ENCODE measurements around the gene CASP5. TPM values are rescaled to one million over a fixed set of nuclear protein-coding genes. Genes with fewer than 3 reads are reported as not detected.
A peak's percentile ranks its signal among the peaks of the same experiment; 100 is the strongest.
"Not testable (repeated sequence)": the region's sequence is repeated elsewhere in the genome, so short reads cannot be mapped to it uniquely, and the experiment has no call there.

CASP5 gene
- total RNA-seq (not detected), polyA plus RNA-seq (not detected), total RNA-seq (0 to 0.13 (median 0) reads per million in 6 experiments)

GRCh38 chr11:105023003-105023402 lies at the start of gene CASP5:
Gene CASP5, minus strand, starts transcription at chr11:105023168. Its CDS starts 32 bp downstream, at chr11:105023136.
- peaks cover 0 to 2% (median 0%) of the 10 kb centered on the region in 9 donors for H3K9me3 Mint-ChIP-seq
- peak within 1 kb of the TSS in 1 of 10 donors; percentile 16 for H3K4me3 Mint-ChIP-seq
- ATAC-seq (no peak), DNase-seq (no peak)
- peak within 1 kb of the TSS in 8 of 10 donors; percentile 8 to 66 (median 36) for H3K27ac Mint-ChIP-seq
- no peaks in the 10 kb centered on the region for H3K27me3 Mint-ChIP-seq
- POLR2A ChIA-PET, result no interaction called here
- H3K4me1 Mint-ChIP-seq, result peaks cover 3 to 33% (median 8%) of the 10 kb centered on the region in 4 donors
- peaks cover 5 to 32% (median 25%) of the 10 kb centered on the region in 3 donors for H3K36me3 Mint-ChIP-seq

DNA sequence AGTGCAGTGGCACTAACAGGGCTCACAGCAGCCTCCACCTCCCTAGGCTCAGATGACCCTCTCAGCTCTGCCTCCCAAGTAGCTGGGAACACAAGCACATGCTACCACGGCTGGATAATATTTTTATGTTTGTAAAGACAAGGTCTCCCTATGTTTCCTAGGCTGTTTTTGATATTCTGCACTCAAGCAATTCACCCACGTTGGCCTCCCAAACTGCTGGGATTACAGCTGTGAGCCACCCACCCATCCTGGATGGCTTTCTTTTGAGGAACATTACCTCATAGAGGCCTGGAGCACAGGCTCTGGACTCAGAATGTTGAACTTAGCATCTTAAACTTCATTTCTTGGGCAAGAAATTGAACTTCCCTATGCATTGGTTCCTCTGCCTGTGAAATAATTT lies 49.1 kb upstream of the CASP5 start:
- POLR2A ChIA-PET, H3K4me3 Mint-ChIP-seq, H3K36me3 Mint-ChIP-seq, DNase-seq, H3K27ac Mint-ChIP-seq, ATAC-seq, H3K9me3 Mint-ChIP-seq, H3K27me3 Mint-ChIP-seq: not testable (repeated sequence)
- H3K4me1 Mint-ChIP-seq, result peaks cover 5 to 17% (median 14%) of the 10 kb centered on the region in 4 donors

DNA sequence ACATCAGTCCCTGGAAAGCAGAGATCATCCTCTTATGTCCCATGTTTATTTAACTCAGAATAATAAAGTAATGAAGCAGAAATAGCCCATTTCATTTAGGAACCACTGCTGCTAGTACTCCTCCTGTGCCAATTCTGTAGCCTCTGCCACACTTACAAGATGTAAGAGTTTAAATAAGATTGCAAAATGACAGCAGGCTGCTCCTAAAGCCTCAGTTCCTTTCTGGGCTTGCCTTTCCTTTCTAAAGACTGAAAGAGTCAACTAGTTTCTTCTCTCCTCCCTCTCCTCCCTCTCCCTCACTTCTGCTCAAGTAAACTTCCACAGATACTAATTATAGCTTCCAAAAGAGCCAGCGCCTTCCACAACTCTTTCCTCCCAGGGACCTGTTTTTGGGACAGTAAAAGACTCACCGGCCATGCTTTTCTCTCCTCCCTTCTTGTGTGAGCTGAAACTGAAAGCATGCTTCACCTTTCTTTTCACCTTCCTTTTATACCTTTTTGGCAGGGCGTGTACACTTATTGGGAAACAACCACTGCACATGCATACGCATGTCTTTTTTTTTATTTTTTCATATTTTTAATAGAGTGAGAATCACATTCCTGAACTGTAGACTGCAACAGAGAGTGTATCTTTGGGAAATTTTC lies 48.2 kb upstream of the CASP5 start:
- no peaks in the 10 kb centered on the region for H3K36me3 Mint-ChIP-seq
- H3K4me1 Mint-ChIP-seq, result peaks cover 3 to 17% (median 14%) of the 10 kb centered on the region in 4 donors
- peak overlapping the region in 6 of 10 donors; percentile 2 to 61 (median 54) for H3K4me3 Mint-ChIP-seq
- no peaks in the 10 kb centered on the region for H3K9me3 Mint-ChIP-seq
- POLR2A ChIA-PET, result no interaction called here
- no peak for ATAC-seq
- H3K27me3 Mint-ChIP-seq, result no peaks in the 10 kb centered on the region
- H3K27ac Mint-ChIP-seq, result peak overlapping the region in 2 of 10 donors; percentile 53 to 57
- DNase-seq, result no peak

- ATAC-seq (no peak), DNase-seq (peak in 1 of 10 donors; percentile 4)
- Mint-ChIP-seq H3K27ac (peak overlapping the region in 2 of 10 donors; percentile 2 to 57), H3K27me3 (no peaks in the 10 kb centered on the region), H3K36me3 (no peaks in the 10 kb centered on the region), H3K4me3 (peak overlapping the region in 3 of 10 donors; percentile 4 to 58 (median 15)), H3K4me1 (peaks cover 3 to 17% (median 14%) of the 10 kb centered on the region in 4 donors), H3K9me3 (no peaks in the 10 kb centered on the region)
- POLR2A ChIA-PET, result no interaction called here
Observed at GRCh38 chr11:105070306-105070705, 47.3 kb upstream of the CASP5 start.

DNA sequence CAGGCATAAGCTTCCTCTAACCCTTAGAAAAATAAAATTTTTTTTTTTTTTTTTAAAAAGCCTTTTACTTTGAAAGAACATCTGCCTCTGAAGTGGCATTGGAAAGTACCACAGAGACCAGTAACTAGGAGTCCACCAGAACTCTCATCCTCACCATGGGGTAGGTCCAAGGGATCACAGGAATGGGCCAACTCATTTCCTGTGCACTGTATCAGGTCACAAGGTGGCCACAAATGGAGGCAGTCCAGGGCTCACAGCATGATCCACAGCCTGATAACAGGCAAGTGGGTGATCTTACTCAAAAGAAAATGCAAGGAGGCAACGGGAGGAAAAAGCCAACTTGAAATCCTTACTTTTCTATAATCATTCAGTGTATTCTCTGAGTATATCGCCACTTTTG lies 46.8 kb upstream of the CASP5 start:
- H3K36me3 Mint-ChIP-seq, ATAC-seq, H3K4me3 Mint-ChIP-seq, H3K27me3 Mint-ChIP-seq, H3K9me3 Mint-ChIP-seq, DNase-seq: not testable (repeated sequence)
- Mint-ChIP-seq H3K27ac (peak overlapping the region in 1 of 10 donors; percentile 57), H3K4me1 (peaks cover 3 to 17% (median 14%) of the 10 kb centered on the region in 4 donors)
- POLR2A ChIA-PET, result interaction anchor here (0.7 kb wide), 1 partner anchor 38 kb away, joined by 3 read pairs; no protein-coding TSS in a partner anchor

DNA sequence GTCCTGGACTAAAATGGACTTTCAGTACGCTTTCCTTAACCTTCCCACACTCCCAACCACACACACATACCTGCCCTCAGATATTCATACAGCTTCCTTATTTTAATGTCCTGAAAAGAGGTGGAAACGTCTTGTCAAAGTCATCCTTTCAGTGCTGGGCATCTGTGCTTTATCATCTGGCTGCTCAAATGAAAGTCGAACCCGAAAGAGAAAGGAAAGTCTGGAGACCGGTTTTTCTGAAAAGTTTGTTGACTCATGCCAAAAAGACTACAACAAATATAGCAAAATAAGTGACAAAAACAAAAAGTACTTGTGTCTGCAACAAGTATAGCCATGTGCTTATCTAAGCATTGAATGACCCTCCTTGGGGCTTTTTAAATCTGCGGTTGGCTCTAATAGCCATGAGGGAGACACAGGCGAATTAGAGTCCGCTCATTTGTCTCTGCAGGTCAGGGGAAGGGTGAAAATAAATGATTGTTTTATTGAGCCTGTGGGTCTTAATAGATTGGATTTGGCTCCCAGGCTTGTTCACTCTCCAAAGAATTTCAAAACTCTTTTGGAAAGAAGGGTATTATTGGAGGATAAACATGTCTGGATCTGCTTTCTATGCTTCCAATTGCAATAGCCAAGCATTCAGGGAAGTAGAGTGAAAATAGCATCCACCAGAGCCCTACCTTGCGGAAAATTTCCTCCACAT lies 40.4 kb upstream of the CASP5 start:
- H3K4me1 Mint-ChIP-seq, POLR2A ChIA-PET, H3K9me3 Mint-ChIP-seq, DNase-seq, ATAC-seq, H3K27ac Mint-ChIP-seq, H3K4me3 Mint-ChIP-seq, H3K36me3 Mint-ChIP-seq: not testable (repeated sequence)
- H3K27me3 Mint-ChIP-seq, result peaks cover 0 to 15% (median 0%) of the 10 kb centered on the region in 5 donors

DNA sequence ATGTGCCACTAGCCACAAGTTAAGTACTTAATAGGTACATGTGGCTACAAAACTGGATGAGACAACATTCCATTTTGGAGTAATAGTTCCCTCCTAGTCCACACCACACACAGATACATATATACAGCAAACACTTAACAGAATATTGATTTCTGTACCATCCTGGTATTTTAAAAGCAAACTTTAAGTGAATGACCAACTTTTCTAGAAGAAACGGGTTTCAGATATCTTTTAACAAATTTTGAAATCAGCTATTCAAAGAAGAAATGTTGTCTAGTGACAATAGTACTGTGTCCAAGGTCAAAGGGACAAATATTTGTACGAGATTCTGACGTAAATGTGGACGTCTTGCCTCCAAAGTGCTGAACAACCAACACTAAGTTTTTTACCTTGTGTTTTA lies 34.5 kb upstream of the CASP5 start:
- H3K36me3 Mint-ChIP-seq, result no peaks in the 10 kb centered on the region
- no peaks in the 10 kb centered on the region for H3K9me3 Mint-ChIP-seq
- no peak for ATAC-seq
- POLR2A ChIA-PET, result interaction anchor here (0.6 kb wide), 1 partner anchor 44 kb away, joined by 3 read pairs; no protein-coding TSS in a partner anchor
- peaks cover 0 to 2% (median 0%) of the 10 kb centered on the region in 4 donors for H3K4me1 Mint-ChIP-seq
- DNase-seq, result no peak
- H3K4me3 Mint-ChIP-seq, result no peak overlapping the region
- H3K27ac Mint-ChIP-seq, result no peak overlapping the region
- peaks cover 0 to 15% (median 2%) of the 10 kb centered on the region in 5 donors for H3K27me3 Mint-ChIP-seq

DNA sequence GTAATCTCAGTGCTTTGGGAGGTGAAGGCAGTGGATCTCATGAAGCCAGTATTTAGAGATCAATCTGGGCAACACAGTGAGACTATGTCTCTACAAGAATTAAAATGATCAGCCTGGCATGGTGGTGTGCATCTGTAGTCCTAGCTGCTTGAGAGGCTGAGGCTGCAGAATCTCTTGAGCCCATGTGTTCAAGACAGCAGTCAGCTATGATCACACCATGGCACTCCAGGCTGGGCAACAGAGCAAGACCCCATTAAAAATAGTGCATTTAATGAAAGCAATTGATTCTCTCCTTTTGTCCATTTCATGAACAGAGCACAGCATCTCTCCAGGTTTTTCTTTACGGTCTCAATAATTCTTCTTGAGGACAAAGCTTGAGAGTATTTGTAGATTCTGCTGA lies 33.5 kb upstream of the CASP5 start:
- H3K4me1 Mint-ChIP-seq, result peaks cover 0 to 2% (median 0%) of the 10 kb centered on the region in 4 donors
- no peak for ATAC-seq
- H3K9me3 Mint-ChIP-seq, result no peaks in the 10 kb centered on the region
- H3K27ac Mint-ChIP-seq, result no peak overlapping the region
- peaks cover 0 to 15% (median 2%) of the 10 kb centered on the region in 5 donors for H3K27me3 Mint-ChIP-seq
- POLR2A ChIA-PET, result no interaction called here
- no peak for DNase-seq
- H3K36me3 Mint-ChIP-seq, result no peaks in the 10 kb centered on the region
- H3K4me3 Mint-ChIP-seq, result no peak overlapping the region

GRCh38 chr11:105054723-105055493 lies 31.9 kb upstream of the CASP5 start:
- Mint-ChIP-seq H3K4me1 (peaks cover 0 to 2% (median 0%) of the 10 kb centered on the region in 4 donors), H3K36me3 (no peaks in the 10 kb centered on the region), H3K27me3 (peaks cover 0 to 4% (median under 1%) of the 10 kb centered on the region in 5 donors), H3K4me3 (no peak overlapping the region), H3K9me3 (no peaks in the 10 kb centered on the region), H3K27ac (no peak overlapping the region)
- DNase-seq (peak in 1 of 10 donors; percentile 21), ATAC-seq (peak in 1 of 2 donors; percentile 75)
- POLR2A ChIA-PET, result no interaction called here

DNA sequence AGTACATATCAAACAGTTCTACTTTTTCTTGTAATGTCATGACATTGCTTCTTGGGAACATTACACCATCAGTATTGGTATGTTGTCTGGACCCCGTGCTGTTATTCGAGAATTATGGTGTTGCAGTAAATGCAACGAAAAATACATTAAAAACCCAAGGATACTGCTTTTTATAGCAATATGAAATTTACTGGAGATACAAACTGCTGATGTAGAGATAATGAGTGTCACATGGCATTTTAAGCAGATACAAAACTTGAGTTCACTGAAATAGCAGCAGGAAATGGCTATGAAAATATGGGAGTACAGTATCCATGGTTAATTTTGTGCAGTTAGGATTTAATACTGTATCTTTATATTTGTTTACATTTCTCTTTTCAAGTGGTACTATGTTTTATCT lies 29.5 kb upstream of the CASP5 start:
- Mint-ChIP-seq H3K27ac (no peak overlapping the region), H3K4me3 (no peak overlapping the region), H3K36me3 (no peaks in the 10 kb centered on the region), H3K9me3 (no peaks in the 10 kb centered on the region), H3K4me1 (peaks cover 0 to 2% (median 0%) of the 10 kb centered on the region in 4 donors), H3K27me3 (peaks cover 0 to 4% (median 0%) of the 10 kb centered on the region in 5 donors)
- POLR2A ChIA-PET, result no interaction called here
- ATAC-seq (no peak), DNase-seq (no peak)

GRCh38 chr11:105051559-105051958 lies 28.6 kb upstream of the CASP5 start:
- ATAC-seq, result no peak
- POLR2A ChIA-PET, result no interaction called here
- no peaks in the 10 kb centered on the region for H3K9me3 Mint-ChIP-seq
- no peak overlapping the region for H3K4me3 Mint-ChIP-seq
- no peak overlapping the region for H3K27ac Mint-ChIP-seq
- no peaks in the 10 kb centered on the region for H3K36me3 Mint-ChIP-seq
- no peak for DNase-seq
- H3K4me1 Mint-ChIP-seq, result peaks cover 0 to 5% (median under 1%) of the 10 kb centered on the region in 4 donors
- peaks cover 0 to 4% (median 0%) of the 10 kb centered on the region in 5 donors for H3K27me3 Mint-ChIP-seq

DNA sequence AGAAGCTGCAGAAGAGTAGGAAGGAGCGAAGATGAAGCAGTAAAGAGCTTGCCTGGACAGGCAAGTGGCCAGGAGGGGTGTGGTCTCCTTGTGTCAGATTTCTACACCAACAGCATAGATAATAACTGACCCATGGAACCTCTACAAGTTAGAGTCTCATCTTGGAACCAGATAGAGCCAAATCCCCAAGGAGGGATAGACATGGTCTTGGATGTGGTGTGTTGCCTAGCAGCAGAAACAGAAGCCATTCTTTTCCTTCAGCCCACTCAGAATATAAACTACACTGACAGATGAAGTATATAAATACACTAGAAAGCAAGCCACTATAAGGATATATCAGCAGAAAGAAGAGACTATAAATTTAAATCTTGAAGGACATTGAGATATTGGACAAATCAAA lies 26.5 kb upstream of the CASP5 start:
- no peak overlapping the region for H3K27ac Mint-ChIP-seq
- no peaks in the 10 kb centered on the region for H3K9me3 Mint-ChIP-seq
- no peaks in the 10 kb centered on the region for H3K36me3 Mint-ChIP-seq
- peaks cover 0 to 2% (median 0%) of the 10 kb centered on the region in 5 donors for H3K27me3 Mint-ChIP-seq
- no peak for ATAC-seq
- H3K4me1 Mint-ChIP-seq, result peaks cover 4 to 18% (median 16%) of the 10 kb centered on the region in 4 donors
- POLR2A ChIA-PET, result interaction anchor here (0.7 kb wide), 1 partner anchor 14 kb away, joined by 3 read pairs; no protein-coding TSS in a partner anchor
- no peak for DNase-seq
- H3K4me3 Mint-ChIP-seq, result no peak overlapping the region
